ENCODE results near the gene CTU2. TPM values are rescaled to one million over a fixed set of nuclear protein-coding genes. Genes with fewer than 3 reads are reported as not detected.

CTU2 gene
- total and polyA plus RNA-seq, 9 of the 15 experiments (the other 6 are each of a cell fraction or from before 2014, with no cell fraction given), result 1.3 to 105 (median 23.2) TPM

GRCh38 chr16:88686439-88687253, 19.7 kb upstream of the CTU2 start, which contains the start of gene SNAI3 (continued):
- TF ChIP-seq ZFP91 (CRISPR knock-in tag; IDR thresholded peaks at IDR 0.05), result no peak
- TF ChIP-seq CBX3 (IDR thresholded peaks at IDR 0.05; ENCODE audit: borderline replicate concordance in 1 of 2, low read length in 2 of 2), result peak in 1 of 2 experiments; percentile 52; a peak in 1 of 3 replicates
- TF ChIP-seq ZNF165 (CRISPR knock-in tag; IDR thresholded peaks at IDR 0.05; ENCODE audit: borderline replicate concordance), result no peak
- TF ChIP-seq SAFB2 (IDR thresholded peaks at IDR 0.05; ENCODE audit: borderline replicate concordance, low read depth, low read length, severe bottlenecking), result no peak
- no peak for TF ChIP-seq ZNF696 (CRISPR knock-in tag; conservative IDR thresholded peaks at IDR 0.05)
- peak; percentile 57 for TF ChIP-seq CHD1 (IDR thresholded peaks at IDR 0.05; ENCODE audit: low read length)
- no peak for TF ChIP-seq PTTG1 (tag; IDR thresholded peaks at IDR 0.05; ENCODE audit: low read depth)
- no peak for TF ChIP-seq ZSCAN29 (IDR thresholded peaks at IDR 0.05)
- TF ChIP-seq IRF1 (CRISPR knock-in tag; IDR thresholded peaks at IDR 0.05; ENCODE audit: borderline replicate concordance), result no peak
- peak; percentile 43; the same call in 1 of the 2 replicates for TF ChIP-seq RB1 (IDR thresholded peaks at IDR 0.05; ENCODE audit: low read depth)
- TF ChIP-seq CTCFL (IDR thresholded peaks at IDR 0.05; ENCODE audit: borderline replicate concordance, insufficient read depth, low read depth, low read length, poor library complexity, severe bottlenecking), result no peak
- TF ChIP-seq RBFOX2 (IDR thresholded peaks at IDR 0.05; ENCODE audit: low read depth, low read length), result peak; percentile 70
- TF ChIP-seq SMAD1 (IDR thresholded peaks at IDR 0.05; ENCODE audit: low read depth, low read length, partially characterized antibody), result no peak
- no peak for TF ChIP-seq SMC3 (conservative IDR thresholded peaks at IDR 0.05; ENCODE audit: insufficient read depth, low read depth, low read length)
- peak; percentile 87 for TF ChIP-seq TBP (optimal IDR thresholded peaks at IDR 0.05; ENCODE audit: low read depth, low read length)
- no peak for TF ChIP-seq ELK1 (CRISPR knock-in tag; IDR thresholded peaks at IDR 0.05)
- no peak for TF ChIP-seq E4F1 (CRISPR knock-in tag; IDR thresholded peaks at IDR 0.05; ENCODE audit: borderline replicate concordance)
- no peak for TF ChIP-seq HNRNPL (IDR thresholded peaks at IDR 0.05; ENCODE audit: low read depth, low read length)
